ENCODE measurements around the gene SLC39A11.
"Not testable (repeated sequence)": the region's sequence is repeated elsewhere in the genome, so short reads cannot be mapped to it uniquely, and the experiment has no call there.

The SLC39A11 gene

GRCh38 chr17:72656130-72656763 is 436.2 kb downstream of the SLC39A11 start:
- no peak for DNase-seq (ENCODE audit: low read depth)

GRCh38 chr17:72654706-72655105 is 437.8 kb downstream of the SLC39A11 start:
- DNase-seq (ENCODE audit: low read depth): no peak

- DNase-seq (ENCODE audit: low read depth): no peak
Observed at GRCh38 chr17:72651988-72652387, 440.5 kb downstream of the SLC39A11 start.

- no peak for DNase-seq (ENCODE audit: low read depth)
Observed at GRCh38 chr17:72648702-72649101, 443.8 kb downstream of the SLC39A11 start.

- DNase-seq (ENCODE audit: low read depth): no peak
Observed at GRCh38 chr17:72646176-72646575, 446.3 kb downstream of the SLC39A11 start.

GRCh38 chr17:72644492-72644891 is 448.0 kb downstream of the SLC39A11 start:
- DNase-seq (ENCODE audit: low read depth): no peak

GRCh38 chr17:72643575-72644216 is 448.8 kb downstream of the SLC39A11 start:
- no peak for DNase-seq (ENCODE audit: low read depth)

- DNase-seq (ENCODE audit: low read depth): no peak
Observed at GRCh38 chr17:72642720-72643119, 449.8 kb downstream of the SLC39A11 start.

GRCh38 chr17:72640415-72641165 is 451.9 kb downstream of the SLC39A11 start:
- DNase-seq (ENCODE audit: low read depth): no peak

GRCh38 chr17:72639711-72640110 is 452.8 kb downstream of the SLC39A11 start:
- DNase-seq (ENCODE audit: low read depth): no peak

- not testable (repeated sequence) for DNase-seq (ENCODE audit: low read depth)
Observed at GRCh38 chr17:72638932-72639331, 453.6 kb downstream of the SLC39A11 start.

GRCh38 chr17:72635034-72635635 is 457.4 kb downstream of the SLC39A11 start:
- DNase-seq (ENCODE audit: low read depth): no peak

GRCh38 chr17:72634621-72635020 is 457.9 kb downstream of the SLC39A11 start:
- peak; percentile 8 for DNase-seq (ENCODE audit: low read depth)

GRCh38 chr17:72631949-72632684 is 460.4 kb downstream of the SLC39A11 start:
- no peak for DNase-seq (ENCODE audit: low read depth)

GRCh38 chr17:72631568-72631948 is 460.9 kb downstream of the SLC39A11 start:
- no peak for DNase-seq (ENCODE audit: low read depth)

- DNase-seq (ENCODE audit: low read depth): no peak
Observed at GRCh38 chr17:72624652-72625051, 467.8 kb downstream of the SLC39A11 start.

- DNase-seq (ENCODE audit: low read depth): no peak
Observed at GRCh38 chr17:72624226-72624625, 468.3 kb downstream of the SLC39A11 start.

GRCh38 chr17:72622661-72623433 is 469.6 kb downstream of the SLC39A11 start:
- DNase-seq (ENCODE audit: low read depth): no peak

- DNase-seq (ENCODE audit: low read depth): no peak
Observed at GRCh38 chr17:72619976-72620650, 472.4 kb downstream of the SLC39A11 start.

- peak; percentile 52 for DNase-seq (ENCODE audit: low read depth)
Observed at GRCh38 chr17:72618001-72618509, 474.4 kb downstream of the SLC39A11 start.
